GM18951 (cell line): ENCODE results near the gene HNF4A.
"Not testable (repeated sequence)": the region's sequence is repeated elsewhere in the genome, so short reads cannot be mapped to it uniquely, and the experiment has no call there.

Experiments used
- POLR2A ChIP-seq: IDR thresholded peaks from 4 replicates; pipeline ENCODE4 v1.6.1; 2011; ENCODE audit warnings: mild to moderate bottlenecking; ENCODE audit not compliant: insufficient read length, insufficient read depth; ENCODE audit errors: extremely low read depth
- in situ Hi-C: fragments of 300-500 bp; cut with MboI; formaldehyde crosslinking; loops from one replicate; pipeline ENCODE4 v1.12.0; 2022; ENCODE audit warnings: low sequenced_read_pairs, mixed read lengths, inconsistent platforms; ENCODE audit not compliant: unreplicated experiment

The HNF4A gene

GRCh38 chr20:44464514-44464913 lies 109.0 kb downstream of the HNF4A start:
- no peak for TF ChIP-seq POLR2A
- in situ Hi-C loops = no loop called here

- in situ Hi-C loops = no loop called here
Observed at GRCh38 chr20:44465001-44465560, 109.6 kb downstream of the HNF4A start.

GRCh38 chr20:44467289-44467883 lies 111.9 kb downstream of the HNF4A start:
- TF ChIP-seq POLR2A = no peak
- in situ Hi-C loops = no loop called here

More at GRCh38 chr20:44465001-44465560, 109.6 kb downstream of the HNF4A start:
- no peak for TF ChIP-seq POLR2A

- in situ Hi-C loops = no loop called here
- TF ChIP-seq POLR2A = no peak
Observed at GRCh38 chr20:44468044-44468782, 112.7 kb downstream of the HNF4A start.

GRCh38 chr20:44470327-44470726 lies 114.8 kb downstream of the HNF4A start:
- in situ Hi-C loops = no loop called here
- TF ChIP-seq POLR2A = no peak

GRCh38 chr20:44471481-44471882 lies 116.0 kb downstream of the HNF4A start:
- no peak for TF ChIP-seq POLR2A
- in situ Hi-C loops = no loop called here

- in situ Hi-C loops = not testable (repeated sequence)
Observed at GRCh38 chr20:44472283-44472682, 116.8 kb downstream of the HNF4A start.

- TF ChIP-seq POLR2A = no peak
- in situ Hi-C loops = no loop called here
Observed at GRCh38 chr20:44475372-44475693, 119.8 kb downstream of the HNF4A start.

- in situ Hi-C loops = no loop called here
- TF ChIP-seq POLR2A = peak; percentile 99
Observed at GRCh38 chr20:44475694-44476560, 120.4 kb downstream of the HNF4A start, which contains the start of gene TTPAL. TSS of gene TTPAL (plus strand) at chr20:44475874. CDS start at chr20:44480000, 4,126 bp downstream.

- TF ChIP-seq POLR2A = no peak
- in situ Hi-C loops = no loop called here
Observed at GRCh38 chr20:44477151-44477550, 121.7 kb downstream of the HNF4A start.

GRCh38 chr20:44478206-44478605 lies 122.7 kb downstream of the HNF4A start:
- in situ Hi-C loops = no loop called here
- no peak for TF ChIP-seq POLR2A

GRCh38 chr20:44479643-44480042 lies 124.1 kb downstream of the HNF4A start:
- no peak for TF ChIP-seq POLR2A
- in situ Hi-C loops = no loop called here

- in situ Hi-C loops = no loop called here
- no peak for TF ChIP-seq POLR2A
Observed at GRCh38 chr20:44480097-44480496, 124.6 kb downstream of the HNF4A start.

- TF ChIP-seq POLR2A = no peak
- in situ Hi-C loops = no loop called here
Observed at GRCh38 chr20:44481719-44482416, 126.4 kb downstream of the HNF4A start.
